Measurements from ENCODE around the gene PLD6.

GRCh38 chr17:17153071-17153470 is 53.1 kb downstream of the PLD6 start:
- TF ChIP-seq EZH2 (IDR thresholded peaks at IDR 0.05; ENCODE audit: insufficient read depth, poor library complexity, severe bottlenecking) (no peak), EZH2phosphoT487 (IDR thresholded peaks at IDR 0.05; ENCODE audit: insufficient read depth, low read depth) (no peak)
